Kidney tubule cell (primary cell): Measurements from ENCODE around the gene CCDC3.

ENCODE experiments used
- DNase-seq: peaks from one replicate; pipeline ENCODE4 v3.0.0-alpha.2; 2018; ENCODE audit warnings: low spot score

Gene CCDC3

DNA sequence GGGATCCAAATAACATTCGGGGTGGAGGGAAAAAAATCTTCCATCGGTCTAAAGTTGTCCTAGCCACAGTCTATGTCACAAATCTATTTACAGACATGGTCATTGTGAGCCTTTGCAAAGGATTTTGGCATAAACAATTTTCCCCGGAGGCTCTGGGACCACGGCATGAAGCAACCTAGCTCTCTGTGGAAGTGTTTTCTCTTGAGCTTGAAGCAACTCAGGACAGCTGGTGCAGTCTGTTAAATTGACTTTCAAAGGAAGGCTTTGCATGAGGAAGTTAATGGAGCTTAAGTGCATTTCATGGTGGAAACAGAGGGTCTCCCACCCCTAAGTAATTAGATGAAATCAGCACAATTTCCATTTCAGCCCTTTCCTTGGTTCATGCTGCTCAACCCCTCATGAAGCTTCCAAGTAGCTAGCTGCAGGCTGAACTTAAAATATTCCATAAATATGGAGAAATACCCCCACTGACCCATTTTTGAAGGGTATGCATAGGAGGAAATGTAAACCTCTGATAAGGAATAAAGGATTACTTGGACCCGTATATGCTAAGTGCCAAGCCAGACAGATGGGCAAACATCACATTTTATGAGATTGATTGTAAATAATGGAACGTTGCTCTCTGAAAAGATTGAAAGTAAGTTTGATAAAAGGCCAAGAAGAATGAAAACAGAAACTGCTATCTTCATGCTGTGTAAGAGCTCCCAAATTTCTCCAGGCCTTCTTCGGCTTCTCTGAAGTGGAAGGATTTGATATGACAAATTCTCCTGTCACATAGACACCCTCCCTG lies 39.9 kb downstream of the CCDC3 start:
- no peak for DNase-seq

DNA sequence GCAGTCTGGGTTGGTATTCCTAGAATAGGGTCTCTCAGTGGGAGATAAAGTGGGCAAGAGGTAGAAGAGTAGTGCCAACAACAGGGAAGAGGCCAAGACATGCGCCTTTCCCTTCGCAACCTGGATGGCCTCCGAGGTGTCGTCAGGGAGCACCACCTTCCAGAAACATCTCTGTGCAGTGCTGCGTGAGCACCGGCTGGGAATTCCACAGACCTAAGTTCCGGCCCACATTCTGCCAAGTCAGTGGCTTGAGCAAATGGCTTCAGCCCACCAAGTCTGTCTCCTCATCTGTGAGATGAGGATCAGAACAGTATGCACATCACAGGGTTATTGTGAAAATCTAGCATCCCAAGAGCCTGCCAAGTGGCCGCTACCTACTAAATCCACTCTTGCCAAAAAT lies 40.6 kb downstream of the CCDC3 start:
- no peak for DNase-seq

DNA sequence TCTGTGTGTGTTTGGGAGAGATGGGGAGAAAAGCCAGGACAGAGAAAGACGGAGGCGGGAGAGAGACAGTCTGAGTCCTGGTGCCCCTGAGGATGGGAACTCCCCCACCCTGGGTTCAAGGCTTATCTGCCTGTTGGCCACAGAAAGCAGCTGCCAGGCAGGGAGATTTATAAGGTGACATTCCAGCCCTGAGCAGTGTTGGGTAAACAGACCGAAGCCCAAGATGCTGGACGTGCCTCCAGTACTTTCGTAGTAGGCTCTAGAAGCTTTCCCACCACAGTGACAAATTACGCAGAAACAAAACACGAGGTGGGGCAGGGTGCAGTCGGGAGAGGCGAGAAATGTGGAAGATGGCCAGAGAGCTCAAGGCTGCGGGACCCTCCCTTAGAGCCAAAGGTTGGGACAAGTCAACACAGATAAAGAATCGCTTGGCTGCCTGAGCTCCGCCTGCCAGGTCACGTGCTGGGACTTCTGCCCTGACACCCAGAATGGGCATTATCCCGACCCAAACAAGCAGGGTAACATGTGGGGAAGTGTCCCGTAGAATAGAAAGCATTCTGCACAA lies 41.1 kb downstream of the CCDC3 start:
- no peak for DNase-seq

DNA sequence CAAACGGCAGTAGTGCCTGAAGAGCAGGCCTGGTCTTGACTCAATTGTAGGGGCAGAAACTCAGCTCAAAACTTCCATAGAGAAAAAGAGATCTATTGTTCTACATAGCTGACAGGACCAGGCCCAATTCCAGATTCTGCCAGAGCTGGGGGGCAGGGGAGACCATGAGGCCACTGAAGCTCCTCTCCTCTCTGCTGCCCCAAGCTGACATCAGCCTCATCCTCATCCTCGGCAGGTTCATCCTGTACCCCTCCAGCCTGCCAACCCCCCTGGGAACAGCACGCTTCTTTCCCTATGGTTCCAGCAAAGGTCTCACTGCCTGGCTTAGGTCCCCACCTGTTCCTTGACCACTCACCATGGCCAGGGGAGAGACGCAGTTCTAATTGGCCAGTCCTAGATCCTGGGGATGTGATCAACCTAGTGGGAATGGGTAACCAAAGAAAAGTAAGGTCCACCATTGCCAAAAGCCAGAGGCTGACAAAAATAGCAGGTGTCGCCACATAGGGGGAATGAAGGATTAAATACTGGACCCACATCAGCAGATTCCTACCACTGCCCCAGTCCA lies 42.9 kb downstream of the CCDC3 start:
- no peak for DNase-seq

DNA sequence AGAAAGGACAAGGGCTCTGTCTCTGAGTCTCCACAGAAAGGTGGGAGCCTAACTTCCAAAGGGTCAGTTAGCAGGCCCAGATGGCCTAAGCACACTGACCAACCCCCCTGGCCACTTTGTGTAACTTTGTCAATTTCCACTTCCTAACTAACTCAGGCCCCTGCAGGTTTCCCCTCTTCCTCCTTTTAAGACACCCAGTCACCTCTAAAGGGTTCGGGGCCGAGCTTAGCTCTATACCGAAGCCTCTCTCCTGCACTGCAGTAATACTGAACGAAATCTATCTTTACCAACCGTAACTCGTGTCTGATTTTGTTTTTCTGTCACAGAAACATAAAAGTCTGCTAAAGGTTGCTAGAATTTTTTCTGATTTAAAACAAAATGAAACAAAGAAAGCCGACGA lies 44.4 kb downstream of the CCDC3 start:
- no peak for DNase-seq

DNA sequence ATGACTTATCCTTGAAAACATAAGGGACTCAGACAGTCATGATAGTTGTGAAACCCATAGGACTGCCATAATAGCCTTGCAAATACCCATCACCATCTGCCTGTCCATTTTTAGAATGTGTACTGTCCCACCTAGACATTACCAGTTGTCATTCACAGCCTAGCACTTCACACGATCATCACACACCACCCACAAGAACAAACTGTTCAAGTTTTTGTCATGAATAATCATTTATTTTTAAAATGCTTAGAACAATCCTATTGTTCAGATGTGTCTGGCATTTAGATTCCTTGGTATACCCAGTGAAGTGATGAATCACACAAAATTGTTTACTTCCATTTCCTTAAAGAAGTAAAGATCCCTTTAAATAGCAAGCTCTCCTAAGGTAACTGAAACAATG lies 46.6 kb downstream of the CCDC3 start:
- no peak for DNase-seq

DNA sequence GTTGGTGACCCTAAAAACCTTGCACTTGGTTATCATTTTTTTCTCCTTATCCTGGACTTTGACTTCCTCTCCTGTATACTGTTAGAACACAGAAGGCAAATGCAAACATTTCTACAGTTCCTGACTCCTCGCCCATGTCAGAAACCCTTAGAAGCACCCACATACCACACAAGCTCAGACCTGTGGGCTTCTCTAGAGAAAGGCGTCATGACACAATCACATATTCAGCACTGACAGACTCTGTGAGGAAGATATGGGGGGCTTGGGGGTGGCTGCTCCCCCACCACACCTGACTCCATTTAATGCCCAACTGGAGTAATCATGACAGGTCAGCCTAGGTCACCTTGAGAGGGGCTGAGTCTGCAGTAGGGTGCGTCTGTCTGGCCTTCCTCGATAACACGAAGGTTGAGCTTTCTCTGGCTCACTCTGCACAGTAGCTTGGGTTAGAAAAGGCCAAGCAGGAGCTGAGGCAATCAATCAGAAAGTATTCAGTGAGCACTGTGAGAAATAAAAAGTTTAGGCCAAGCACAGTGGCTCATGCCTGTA lies 50.9 kb downstream of the CCDC3 start:
- no peak for DNase-seq

DNA sequence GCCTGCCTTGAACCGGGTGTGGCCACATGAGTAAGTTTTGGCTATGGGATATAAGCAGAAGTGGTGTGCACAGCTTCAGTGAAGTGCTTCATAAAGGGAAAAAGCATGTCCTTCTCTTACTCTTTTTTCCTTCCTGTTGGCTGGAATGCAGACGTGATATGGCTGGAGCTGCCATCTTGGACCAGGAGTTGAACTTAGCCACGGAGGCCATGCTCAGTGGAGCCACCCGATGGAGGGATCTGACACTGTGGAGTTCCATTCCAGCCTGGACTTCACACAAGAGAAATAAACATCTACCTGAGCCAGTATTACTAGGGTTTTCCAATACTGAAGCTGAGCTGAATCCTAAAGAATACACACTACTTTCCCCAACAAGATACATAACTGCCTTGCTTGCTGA lies 52.3 kb downstream of the CCDC3 start:
- no peak for DNase-seq

DNA sequence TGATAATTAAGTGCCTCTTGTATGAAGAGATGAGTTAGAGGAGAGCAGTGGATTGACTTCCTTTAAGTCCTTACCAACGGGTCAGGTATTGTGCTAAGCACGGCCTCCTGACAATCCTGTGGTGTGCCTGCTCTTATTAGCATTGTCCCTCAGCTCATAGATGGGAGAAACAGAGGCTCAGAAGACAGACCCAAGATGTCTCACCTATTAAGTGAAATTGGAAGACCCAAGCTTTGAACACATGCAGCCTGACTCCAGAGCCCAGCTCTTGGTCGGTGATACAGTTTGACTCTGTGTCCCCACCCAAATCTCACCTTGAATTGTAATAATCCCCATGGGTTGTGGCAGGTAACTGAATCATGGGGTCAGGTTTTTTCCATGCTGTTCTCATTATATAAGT lies 53.8 kb downstream of the CCDC3 start:
- DNase-seq = no peak

DNA sequence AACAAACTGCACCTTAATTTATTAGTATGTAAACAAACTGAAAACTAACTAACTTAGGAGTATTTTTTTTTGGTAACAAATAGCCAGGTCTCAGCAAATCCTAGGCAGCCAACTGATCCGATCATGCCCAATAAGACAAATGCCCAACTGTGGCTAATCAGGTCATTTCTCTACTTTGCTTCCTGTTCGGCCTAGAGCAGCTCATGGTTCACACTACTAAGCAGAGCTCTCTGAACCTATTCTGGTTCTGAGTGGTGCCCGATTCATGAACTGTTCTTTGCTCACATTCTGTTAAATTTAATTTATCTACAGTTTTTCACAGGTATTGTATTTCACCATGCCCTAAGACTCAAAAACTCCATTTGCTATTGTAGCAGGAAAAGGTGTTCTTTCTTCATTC lies 55.1 kb downstream of the CCDC3 start:
- no peak for DNase-seq

DNA sequence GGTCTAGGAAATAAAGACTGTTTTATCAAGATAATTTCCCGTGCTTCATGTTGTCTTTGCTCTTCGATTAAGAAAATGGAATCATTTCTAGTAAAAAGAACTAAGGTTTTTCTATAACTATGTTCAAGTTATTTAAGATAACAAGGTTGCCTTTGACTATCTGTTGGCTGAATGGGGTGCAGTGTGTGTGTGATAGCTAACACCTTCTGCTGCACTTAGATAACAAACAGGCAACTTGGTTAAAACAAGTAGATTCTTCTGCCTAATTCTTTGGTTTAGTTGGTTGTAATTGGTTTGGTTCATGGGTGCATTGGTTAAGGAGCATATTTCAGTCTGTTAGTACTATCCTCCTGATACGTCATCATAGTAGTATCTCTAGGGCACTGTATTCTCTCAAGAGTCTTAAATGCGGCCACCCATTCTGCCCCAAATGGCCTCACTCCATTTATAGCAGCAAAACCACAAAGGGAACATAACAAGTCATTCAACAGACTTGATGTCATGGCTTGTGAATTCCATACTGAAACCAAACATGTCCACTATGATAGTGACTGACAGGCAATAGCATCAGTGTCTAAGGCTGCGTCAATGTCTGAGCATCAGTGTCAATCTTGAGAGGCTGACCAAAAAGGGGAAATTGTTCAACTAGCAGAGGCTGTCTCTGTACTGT lies 55.7 kb downstream of the CCDC3 start:
- no peak for DNase-seq

DNA sequence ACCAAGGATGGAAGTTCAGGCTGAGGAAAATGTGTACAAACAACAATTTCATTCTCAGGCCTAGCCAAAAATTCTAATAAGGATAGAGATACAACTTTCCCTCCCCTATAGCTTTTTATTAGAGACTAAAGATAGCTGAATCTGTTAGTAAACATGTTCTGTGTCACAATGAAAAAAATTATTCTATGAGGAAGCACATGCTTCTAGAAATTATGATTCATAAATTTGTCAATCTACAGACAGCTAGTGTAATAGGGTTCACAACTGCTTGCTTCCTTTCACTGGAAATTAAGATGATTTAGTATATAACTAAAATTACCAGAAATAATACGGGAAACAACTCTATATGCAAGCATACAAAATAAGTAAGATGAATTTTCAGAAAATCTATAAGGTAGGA lies 56.6 kb downstream of the CCDC3 start:
- DNase-seq = no peak

DNA sequence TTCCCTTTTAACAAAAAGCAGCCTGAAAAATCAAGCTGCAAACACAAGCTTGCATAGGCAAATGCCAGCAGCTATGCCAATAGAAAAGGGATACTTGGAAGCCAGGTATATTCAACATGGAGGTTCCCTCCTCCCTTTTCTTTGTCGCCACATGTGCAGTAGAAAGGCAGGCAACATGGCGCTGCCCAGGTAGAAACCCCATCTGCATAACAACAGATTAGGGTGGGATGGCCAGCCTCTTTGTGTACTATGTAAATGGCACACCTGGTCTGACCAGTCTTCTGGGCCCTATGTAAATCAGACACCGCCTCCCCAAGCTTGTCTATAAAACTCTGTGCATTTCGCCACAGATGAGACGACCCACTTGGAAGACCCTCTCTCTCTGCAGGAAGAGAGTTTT lies 58.1 kb downstream of the CCDC3 start:
- no peak for DNase-seq

DNA sequence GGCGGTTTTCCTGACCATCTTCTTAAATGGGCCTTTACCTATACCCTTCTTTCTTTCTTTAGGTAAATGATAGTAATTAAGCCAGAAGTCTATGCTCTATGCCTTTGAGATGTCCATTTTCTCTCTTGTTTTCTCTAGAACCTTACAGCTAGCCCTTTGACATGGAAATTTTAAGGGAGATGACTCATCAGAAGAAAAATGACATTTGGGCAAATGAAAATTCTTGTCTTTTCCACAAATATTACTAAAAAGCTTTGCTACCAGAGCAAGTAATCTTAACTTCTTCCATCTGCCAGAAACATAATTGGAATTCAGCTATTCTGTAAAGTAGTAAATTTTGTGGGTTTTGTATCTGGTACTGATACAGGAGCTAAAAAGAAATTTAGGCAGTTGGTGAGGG lies 59.5 kb downstream of the CCDC3 start:
- no peak for DNase-seq

DNA sequence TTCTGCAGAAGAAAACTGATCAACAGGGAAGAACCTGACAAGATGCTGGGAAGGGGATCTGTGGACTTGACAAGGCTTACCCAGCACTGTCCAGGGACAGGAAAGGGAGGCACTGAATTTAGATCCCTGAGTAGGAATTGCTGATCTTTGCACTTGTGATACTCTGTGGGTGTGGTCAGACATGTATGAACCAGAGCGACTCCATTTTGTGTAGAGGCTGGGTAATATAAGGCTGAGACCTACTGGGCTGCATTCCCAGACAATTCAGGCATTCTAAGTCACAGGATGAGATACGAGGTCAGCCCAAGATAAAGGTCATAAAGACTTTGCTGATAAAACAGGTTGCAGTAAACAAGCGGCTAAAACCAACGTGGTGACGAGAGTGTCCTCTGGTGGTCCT lies 60.7 kb downstream of the CCDC3 start:
- DNase-seq = no peak

DNA sequence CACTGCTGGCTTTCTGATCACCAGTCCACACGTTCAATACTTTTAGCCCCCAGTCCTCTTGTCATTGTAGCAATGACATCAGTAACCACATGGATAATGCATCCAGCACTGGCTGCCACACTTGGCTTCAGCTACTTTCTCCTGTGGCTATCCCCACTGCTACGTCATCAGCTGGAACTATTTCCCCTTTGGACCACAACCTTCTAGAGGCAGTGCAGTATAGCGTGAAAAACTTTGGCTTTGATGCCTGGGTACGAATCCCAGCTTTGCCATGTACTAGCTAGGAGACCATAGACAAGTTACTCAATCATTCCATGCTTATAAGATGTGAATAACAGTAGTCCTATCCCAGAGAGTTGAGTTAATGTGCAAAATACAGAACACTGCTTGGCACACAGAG lies 63.2 kb downstream of the CCDC3 start:
- DNase-seq = no peak

DNA sequence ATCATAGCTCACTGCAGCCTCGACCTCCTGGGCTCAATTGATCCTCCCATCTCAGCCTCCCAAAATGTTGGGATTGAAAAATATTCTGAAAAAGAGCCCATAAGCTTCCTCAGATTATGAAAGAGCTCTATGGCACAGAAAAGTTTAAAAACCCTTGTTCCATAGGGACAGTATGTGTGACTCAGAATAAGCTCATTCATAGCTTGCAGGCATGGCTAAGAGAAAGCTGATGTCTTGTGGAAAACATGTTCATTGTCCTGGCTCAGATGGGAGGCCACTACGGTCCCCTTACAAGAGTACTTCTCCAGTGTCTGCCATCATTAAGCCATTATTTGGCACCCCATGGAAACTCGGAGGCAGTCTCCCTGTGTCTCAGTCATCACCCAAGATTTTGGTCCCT lies 64.0 kb downstream of the CCDC3 start:
- DNase-seq = no peak

DNA sequence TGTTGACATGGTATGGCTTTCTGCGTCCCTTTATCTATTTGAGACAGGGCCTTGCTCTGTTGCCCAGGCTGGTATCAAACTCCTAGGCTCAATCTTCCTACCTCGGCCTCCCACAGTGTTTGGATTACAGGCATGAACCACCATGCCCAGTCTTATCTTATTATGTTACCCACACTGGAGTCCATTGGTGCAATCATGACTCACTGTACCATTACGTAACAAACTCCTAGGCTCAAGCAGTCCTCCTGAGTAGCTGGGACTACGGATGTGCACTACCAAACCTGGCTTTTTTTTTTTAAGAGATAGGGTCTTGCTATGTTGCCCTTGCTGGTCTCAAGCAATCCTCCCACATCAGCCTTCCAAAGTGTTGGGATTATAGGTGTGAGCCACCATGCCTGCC lies 66.7 kb downstream of the CCDC3 start:
- no peak for DNase-seq

DNA sequence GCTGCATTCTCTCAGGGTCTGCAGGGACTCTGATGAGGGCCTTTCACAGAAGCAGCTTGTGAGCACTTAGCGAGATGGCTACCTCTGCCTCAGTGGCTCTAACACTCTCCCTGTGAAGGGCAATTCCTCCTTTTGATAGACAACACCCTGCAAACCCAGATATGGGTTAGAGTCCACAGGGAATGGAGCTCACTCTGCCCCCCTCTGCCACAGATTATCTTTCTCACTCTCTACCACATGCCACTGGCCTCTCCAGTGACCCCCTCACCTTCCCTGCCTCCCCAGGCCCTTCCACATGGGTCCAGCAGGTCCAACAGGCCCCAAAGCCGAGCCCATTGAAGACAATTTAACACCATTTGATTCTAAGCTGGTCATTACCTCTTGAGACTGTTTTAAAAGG lies 72.1 kb downstream of the CCDC3 start:
- DNase-seq = no peak

DNA sequence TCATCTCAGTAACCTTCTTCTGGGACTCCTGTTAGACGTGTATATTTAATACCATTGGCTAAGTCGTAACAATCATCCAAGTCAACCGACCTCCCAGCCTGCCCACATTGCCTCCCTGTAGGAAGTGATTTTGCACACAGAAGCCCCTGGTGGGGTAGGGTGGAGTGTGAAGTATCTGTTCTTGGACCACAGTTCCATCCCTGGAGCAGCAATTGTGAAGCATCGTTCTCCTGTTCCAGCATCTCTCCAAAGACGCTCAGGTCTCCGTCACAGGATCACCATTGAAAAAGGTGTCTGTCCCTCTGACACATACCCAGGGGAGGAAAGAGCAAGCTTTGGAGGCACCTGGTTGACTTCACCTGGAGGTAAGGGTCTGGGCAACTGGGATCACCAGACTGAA lies 72.9 kb downstream of the CCDC3 start:
- DNase-seq = no peak

DNA sequence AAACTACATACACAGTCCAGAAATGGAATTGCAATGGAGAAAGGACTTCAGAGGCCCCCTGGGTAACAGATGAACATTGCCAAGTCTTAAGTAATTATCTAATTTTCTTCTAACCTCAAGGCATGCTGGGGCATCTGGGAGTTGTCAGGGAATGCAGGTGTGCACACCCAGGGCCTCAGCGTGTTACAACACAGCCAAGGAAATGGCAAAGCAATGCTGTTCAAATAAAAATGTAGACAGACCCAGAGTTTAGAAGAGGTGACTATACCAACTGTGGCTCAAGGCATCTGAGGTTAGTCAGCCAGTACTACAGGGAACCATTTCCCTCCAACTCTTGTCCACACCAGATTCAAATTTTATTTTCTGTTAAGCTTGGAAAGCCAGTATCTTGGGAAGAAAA lies 73.6 kb downstream of the CCDC3 start:
- no peak for DNase-seq

DNA sequence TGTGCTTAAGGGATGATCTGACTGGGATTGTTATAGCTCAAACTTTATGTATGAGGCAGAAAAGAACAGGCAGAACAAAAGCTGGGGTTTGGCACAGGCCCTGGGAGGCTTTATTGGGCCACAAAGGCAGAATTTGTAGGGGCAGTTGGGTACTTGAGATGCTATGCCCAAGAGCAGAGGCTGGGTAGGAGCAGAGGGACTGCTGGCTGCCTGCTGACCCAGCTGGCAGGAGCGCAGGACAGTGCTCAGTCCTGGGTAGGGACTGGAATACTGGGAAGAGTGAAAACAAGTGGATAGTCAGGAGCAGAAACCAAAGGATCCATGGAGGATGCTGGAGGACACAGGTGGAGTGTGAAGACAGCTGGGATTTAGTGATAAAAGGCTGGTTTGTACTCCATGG lies 75.7 kb downstream of the CCDC3 start:
- DNase-seq = no peak

DNA sequence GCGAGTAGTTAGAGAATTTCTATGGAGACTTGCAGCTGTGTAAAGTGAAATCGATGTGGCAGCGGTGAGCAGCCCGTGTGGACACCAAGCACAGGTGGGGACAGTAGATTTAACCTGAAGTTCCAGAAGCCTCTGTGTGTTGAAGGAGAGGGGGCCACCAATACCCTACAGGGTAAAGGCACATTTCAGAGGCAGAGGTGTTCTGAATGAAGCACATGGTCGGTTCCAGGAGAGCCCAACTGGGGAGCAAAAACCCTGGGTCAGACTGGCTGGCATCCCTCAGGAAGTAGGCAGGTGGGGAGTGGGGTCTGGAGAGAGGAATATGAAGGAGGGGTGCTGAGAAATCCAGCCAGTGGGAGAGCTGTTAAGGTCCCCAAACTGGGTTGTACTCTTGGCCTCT lies 76.6 kb downstream of the CCDC3 start:
- no peak for DNase-seq
